ENCODE measurements around the gene PIP4K2A.

DNA sequence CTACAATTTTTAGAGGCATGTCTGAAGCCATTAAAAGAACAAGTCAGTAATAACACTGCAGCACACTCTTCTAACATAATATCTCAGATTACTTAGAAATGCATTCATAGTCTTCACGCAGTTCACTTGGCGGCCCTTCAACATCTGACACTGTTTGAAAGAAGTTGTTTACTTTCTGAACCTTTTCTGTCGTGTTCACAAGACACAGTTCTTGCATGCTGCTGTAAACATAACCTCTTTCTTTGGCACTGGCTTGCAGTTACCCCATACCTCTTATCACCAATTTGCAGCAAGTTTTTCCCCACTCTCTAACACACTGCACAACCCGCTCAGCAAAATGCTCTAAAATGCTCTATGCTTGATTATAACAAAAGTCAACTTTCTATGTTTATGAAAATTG, 12.0 kb downstream of the PIP4K2A start:
- TF ChIP-seq, protein P1, sequence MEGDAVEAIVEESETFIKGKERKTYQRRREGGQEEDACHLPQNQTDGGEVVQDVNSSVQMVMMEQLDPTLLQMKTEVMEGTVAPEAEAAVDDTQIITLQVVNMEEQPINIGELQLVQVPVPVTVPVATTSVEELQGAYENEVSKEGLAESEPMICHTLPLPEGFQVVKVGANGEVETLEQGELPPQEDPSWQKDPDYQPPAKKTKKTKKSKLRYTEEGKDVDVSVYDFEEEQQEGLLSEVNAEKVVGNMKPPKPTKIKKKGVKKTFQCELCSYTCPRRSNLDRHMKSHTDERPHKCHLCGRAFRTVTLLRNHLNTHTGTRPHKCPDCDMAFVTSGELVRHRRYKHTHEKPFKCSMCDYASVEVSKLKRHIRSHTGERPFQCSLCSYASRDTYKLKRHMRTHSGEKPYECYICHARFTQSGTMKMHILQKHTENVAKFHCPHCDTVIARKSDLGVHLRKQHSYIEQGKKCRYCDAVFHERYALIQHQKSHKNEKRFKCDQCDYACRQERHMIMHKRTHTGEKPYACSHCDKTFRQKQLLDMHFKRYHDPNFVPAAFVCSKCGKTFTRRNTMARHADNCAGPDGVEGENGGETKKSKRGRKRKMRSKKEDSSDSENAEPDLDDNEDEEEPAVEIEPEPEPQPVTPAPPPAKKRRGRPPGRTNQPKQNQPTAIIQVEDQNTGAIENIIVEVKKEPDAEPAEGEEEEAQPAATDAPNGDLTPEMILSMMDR (IDR thresholded peaks at IDR 0.05; ENCODE audit: extremely low read depth in 1 of 2, insufficient read depth in 1 of 2, low read depth in 1 of 2, low read length in 2 of 2): no peak
- TF ChIP-seq POLR2AphosphoS5 (IDR thresholded peaks at IDR 0.05; ENCODE audit: insufficient read depth, low read depth, low read length) (no peak), MYC (IDR thresholded peaks at IDR 0.05; ENCODE audit: low read depth, low read length) (no peak), EZH2 (IDR thresholded peaks at IDR 0.05; ENCODE audit: borderline replicate concordance, low read depth, low read length, severe bottlenecking) (no peak), POLR2A (IDR thresholded peaks at IDR 0.05; ENCODE audit: low read depth, low read length) (no peak), FOS (IDR thresholded peaks at IDR 0.05; ENCODE audit: borderline replicate concordance, insufficient read depth, low read length) (no peak)
- TF ChIP-seq, protein P2, sequence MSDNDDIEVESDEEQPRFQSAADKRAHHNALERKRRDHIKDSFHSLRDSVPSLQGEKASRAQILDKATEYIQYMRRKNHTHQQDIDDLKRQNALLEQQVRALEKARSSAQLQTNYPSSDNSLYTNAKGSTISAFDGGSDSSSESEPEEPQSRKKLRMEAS (IDR thresholded peaks at IDR 0.05; ENCODE audit: insufficient read depth, insufficient read length): no peak
